CD4-positive, alpha-beta T cell treated with Interleukin-10 for 1 hour (primary cell): ENCODE results near the gene DRICH1.
"Not testable (repeated sequence)": the region's sequence is repeated elsewhere in the genome, so short reads cannot be mapped to it uniquely, and the experiment has no call there.

Experiments
- DNase-seq: peaks from one replicate; pipeline ENCODE4 v3.0.0-alpha.2; 2020

The DRICH1 gene

DNA sequence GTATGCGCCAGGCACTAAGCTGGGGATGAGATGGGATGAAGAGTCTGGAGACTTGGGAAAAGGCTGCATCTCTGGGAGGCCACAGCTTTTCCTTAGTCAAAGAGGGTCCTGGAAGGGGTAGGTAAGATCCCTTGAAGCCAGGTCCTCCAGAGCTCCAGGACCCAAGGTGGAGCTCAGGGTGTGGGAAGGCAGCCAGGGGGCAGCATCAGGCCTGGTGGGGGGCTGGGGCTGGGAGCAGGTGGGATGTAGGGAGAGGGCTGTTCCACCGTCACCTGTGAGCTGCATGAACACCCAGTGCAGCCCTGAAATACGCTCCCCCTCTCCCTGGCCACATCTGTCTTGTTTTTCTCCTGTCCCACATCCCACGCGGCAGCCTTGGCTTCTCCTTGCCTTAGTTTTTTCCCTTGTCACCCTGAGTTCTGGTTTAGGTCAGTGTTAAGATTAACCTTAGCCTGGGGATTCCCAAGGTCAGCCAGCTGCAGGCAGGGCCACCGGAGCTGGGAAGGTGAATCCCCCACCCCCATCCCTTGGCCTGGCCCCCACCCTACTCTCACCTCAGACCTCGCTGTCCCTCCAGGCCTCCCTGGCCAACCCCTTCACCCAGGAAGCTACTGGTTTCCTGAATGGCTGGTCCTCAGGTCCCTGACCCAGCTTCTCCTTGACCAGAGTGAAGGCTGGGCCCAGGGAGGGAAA lies 34.4 kb downstream of the DRICH1 start:
- DNase-seq, result not testable (repeated sequence)

DNA sequence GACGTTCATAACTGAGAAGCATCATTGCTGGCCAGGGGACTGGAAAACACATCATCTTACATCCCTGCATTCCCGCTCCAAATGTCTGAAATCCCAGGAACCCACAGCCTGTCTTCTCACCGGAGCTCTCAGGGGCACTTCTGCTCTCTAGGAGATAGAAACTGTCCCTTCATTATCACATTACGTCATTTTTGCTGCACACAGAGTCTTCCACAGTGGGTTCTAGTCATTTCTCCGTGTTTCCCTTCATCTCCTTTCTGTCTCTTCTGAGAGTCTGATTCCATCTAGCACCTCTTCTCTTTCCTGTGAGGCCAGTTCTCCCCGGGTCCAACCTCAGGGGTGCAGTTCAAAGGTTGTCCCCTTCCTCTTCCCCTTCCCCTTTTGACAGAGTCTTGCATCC lies 36.2 kb downstream of the DRICH1 start:
- DNase-seq, result not testable (repeated sequence)

DNA sequence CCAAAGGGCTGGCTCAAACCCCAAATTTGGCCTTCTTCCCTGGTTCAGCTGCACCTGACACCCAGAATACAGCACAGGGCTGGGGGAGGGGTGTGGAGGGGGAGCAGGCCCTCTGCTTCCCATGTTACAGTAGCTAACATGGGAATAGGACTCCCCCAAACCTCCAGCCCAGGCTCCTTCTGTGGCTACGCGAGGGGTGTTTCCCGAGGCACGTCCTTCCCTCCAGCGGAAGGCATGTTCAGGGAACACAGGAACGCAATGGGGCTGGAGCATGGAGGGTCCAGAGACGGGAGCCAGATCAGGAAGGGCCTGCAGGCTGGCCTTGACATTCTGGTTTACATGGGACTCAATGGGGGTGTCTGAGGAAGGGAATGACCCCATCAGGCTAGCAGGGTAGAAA lies 40.3 kb downstream of the DRICH1 start:
- no peak for DNase-seq

DNA sequence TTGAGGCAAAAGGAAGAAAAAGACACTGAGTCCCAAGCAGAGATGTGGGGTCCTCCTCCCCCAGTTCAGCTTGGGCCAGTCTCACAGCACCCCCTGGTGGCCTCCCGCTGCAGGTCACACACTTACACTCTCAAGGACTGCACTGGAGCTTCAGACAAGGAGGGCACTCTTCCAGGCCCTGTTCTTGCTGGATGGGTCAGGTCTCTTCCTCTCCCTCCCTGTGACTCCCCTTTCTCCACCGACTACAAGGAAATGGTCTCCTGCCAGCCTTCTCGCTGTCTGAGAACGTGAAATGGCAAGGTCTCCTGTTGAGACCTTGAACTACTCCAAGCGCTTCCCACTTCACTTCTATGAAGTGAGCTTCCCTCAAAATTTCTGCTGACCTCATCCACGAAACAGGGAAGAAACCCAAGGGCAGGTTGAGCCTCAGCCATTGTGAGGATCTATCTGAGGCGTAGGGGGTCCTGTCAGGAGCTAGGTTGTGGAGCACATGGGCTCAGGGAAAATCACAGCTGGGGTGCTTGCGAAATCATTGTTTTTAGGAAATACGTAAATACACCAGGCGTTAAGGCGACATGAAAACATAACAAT lies 40.8 kb downstream of the DRICH1 start:
- DNase-seq, result peak; percentile 49

DNA sequence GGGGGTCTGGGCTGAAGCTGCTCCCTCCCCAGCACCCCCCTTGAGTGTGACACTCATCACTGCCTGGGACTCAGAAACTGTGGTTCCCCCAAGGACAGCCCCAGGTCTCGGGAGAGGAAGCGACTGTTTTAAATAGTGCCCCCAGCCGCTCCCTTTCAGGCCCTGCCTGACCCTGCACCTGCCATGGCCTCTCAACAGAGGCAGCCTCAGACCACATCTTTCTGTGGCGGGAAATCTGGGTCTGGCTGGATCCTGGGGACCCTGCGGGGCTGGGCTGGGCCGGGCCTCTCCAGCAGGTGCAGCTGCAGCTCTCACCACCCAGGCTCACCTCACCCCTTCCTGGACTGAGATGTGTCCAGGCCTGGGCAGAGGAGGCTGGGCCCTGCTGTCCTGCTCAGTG lies 48.3 kb downstream of the DRICH1 start:
- no peak for DNase-seq

DNA sequence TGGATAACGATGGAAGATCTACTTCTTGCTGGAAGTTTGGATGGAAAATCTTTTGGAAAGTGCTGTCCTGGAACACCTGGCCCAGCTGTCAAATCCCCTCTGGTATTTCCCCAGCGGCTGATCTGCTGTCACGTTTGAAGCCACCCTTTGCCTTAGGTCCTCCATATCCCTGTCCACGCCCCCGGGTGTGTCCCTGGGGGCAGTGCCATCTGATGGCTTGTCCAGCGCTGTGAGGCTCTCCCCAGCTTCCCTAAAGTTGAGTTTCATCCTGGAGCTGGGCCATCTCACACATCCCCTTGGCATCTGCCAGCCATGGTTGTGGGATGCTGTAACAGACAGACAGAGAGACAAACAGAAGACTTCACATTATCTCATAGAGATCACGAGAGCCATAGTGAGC lies 49.0 kb downstream of the DRICH1 start:
- DNase-seq, result no peak

DNA sequence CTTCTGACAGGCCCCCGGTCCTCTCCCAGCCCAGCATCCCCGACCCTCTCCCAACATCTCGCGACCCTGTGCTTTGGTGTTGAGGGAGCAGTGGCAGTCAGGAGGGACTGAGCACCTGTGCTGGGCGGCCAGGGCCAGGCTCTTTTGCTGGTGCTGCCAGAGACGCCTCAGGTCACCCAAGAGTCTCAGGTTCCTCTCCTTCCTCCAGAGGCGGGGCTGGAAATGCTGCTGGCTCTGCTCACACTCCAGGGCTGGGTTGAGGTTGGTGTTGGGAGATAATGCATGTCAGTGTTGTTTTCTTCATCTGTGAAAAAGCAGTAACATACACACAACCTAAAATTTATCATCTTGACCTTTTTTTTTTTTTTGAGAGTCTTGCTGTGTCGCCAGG lies 50.9 kb downstream of the DRICH1 start:
- DNase-seq, result no peak

DNA sequence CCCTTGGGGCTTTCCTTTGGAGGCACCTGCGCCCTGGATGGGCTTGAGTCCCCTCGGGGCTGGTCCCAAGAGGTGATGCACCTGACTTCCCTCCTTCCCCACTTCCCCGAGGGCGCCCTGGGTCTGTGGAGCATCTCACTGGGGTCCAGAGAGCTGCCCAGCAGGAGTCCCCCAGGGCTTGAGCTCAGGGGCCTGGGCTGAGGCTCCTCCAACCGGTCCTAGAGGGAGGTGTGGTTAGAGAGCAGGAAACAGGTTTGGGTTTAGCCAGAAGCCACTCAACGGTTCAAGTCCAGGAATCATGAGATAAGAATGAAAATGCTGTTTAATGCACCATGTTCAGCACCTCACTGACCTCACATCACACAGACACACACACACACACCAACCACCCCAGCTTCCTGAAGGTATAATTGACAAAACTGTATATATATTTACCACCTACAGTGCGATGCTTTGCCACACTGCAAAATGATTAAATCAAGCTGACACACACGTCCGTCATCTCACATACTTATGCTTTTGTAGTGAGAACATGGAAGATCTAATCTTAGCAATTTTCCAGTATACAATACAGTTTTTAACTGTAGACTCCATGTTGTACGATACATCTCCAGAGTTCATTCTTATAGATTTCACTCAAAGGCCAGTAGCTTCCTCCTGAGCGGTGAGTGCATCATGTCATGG lies 51.4 kb downstream of the DRICH1 start:
- no peak for DNase-seq

DNA sequence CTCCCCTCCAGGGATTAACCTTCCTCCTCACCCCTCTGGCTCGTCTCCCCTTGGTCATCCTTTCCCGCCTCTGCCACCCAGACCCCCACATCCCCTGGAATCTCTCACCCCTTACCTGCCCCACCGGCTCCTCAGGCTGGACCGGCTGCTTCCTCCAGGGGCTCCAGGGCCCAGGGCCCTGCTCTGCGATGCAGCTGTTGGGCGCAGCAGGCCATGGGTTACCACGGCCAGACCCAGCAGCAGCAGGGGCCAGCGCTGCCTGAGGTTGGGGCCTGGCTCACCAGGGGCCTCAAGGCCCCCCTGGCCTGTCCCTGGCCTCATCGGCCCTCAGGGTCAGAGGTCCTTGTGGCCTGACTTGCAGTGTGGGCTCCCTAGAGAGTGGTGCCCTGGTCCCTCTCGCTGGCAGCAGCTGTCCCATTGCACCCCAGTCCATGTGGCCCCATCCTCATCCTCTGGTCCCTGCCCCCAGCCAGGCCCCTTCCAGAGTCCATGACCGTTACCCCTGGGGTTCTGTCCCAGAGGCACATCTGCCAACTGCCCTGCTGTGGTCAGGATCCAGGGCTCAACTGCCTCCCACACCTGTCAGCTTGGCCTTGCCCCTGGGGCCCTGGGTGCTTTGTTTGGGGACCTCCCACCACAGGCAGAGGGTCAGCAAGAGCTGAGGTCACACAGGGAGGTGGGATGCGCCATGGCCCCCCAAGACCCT lies 52.1 kb downstream of the DRICH1 start, which contains the start of gene IGLL1:
TSS of gene IGLL1 (minus strand) at position 421 of the 706 bp plus-strand sequence. CDS start at position 321, 100 bp downstream.
- no peak for DNase-seq

DNA sequence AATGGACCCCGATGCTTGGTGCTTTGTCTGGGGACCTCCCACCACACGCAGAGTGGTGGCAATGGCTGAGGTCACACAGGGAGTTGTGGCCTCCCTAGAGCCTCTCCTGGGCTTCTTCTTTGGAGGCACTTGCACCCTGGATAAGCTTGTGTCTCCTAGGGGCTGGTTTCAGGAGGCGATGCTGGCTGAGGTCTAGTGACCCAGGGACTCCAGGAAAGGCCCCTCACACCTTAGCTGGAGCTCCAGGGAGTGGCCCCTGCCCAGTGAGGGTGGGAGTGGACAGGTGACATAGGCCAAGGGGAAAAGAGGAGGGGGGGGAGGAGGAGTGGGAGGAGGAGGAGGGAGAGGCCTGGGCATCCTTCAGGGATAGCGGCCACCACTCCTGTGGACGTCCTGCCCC lies 52.8 kb downstream of the DRICH1 start:
- no peak for DNase-seq

DNA sequence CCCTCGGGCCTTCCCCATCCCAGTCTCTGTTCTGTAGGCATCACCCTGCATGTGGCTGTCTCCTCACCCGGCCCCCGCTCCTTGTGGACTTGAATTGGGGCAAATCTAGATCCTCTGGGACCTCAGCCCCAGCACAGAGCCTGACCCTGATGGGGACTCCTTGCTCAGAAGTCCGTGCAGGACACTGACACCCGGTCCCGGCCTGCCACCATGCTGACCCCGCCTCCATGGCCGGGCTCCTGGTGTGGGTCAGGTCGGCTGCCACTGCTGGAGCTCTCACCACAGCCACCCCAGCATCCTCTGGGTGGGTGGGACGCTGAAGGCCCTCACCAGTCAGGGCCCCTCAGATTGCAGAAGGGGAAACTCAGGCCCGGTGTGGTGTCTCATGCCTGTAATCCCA lies 53.8 kb downstream of the DRICH1 start:
- no peak for DNase-seq

DNA sequence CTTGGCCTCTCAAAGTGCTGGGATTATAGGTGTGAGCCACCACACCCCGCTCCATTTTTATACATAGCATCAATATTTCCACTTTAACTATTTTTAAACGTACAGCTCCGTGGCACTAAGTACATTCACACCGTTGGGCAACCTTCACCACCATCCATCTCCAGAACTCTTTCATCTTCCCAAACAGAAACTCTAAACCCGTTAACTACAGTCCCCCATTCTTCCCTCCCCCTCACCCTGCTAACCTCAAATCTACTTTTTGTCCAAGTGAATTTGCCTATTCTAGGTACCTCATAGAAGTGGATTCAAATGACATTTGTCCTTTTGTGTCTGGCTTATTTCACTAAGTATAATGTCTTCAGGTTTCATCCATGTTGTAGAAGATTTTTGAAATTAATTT lies 55.4 kb downstream of the DRICH1 start:
- no peak for DNase-seq

DNA sequence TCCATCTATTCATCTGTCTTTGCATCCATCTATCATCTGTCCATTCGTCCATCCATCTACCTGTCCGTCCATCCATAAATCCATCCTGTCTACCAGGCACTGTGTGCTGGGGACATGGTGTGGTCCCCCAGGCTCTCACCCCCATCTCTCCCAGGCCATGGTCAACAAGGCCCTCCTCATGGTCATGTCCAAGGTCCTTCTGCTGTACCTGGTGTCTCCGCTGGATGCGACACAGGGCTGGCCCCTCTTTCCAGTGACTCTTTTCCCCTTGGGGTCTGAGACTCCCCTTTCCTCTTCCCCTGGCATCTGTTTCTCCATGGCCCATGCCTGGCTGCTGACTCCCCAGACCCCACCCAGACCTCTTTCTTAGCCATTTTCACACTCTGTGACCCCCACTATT lies 56.5 kb downstream of the DRICH1 start:
- no peak for DNase-seq

DNA sequence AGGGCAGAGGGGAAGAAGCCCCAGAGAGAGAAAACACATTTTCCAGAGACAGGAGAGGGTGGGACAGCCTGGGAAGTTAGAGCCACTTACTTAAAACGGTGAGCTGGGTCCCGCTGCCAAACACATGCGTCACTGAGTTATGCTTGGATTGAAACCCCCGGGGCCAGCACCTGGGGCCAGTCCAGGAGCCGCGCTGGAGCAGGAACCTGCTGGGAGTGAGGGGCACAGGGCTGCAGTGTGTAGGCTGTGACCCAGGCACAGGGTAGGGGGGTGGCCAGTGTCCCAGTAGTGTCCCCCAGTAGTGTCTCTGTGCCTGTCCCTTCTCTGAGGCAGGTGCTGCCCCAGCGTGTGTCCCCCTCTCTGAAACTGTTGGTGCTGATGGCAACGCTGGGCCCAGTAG lies 57.2 kb downstream of the DRICH1 start:
- DNase-seq, result no peak

DNA sequence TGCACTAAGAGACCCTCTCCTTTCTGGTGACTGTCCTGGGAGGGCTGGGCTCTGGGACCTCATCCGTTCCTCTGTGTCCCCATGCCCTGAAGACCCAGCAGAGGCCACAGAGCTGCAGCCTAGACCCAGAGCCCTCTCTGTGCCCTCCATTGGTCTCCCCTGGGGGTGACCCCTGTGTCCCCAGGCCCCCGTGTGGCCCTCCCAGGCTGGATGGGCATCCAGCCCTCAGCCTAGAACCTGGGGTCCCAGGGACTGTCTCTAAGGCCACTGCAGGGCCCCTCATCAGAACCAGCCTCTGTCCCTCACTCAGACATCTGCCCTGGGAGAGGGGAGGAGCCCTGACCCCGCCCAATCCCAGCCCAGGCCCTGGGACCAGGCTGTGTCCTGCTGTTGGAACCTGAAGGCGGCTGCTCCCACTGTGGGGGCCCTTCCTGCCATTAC lies 57.7 kb downstream of the DRICH1 start:
- no peak for DNase-seq

DNA sequence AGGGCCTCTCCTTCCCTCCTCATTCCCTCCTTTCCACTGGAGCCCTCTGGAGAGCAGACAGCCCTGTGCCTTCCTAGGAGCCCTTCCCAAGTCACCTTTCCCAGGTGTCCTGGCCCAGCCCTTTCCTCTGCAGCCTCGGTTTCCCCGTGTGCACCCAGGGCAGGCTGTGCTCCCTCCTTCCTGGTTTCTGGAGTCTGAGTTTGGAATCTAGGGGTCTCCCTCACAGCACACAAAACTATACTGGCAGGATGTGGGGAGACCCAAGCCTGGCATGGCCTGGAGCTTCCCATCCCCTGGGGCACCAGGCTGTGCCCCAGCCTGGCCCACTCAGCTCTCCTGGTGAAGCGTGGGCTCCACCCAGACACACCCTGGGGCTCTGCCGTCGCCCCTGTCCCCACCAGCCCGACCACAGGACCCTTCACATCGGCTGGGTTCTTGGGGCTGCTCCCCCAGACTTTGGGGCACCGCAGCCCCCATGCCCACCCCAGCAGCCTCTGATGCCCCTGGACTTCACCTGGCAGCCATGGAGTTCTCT lies 58.4 kb downstream of the DRICH1 start:
- DNase-seq, result not testable (repeated sequence)

DNA sequence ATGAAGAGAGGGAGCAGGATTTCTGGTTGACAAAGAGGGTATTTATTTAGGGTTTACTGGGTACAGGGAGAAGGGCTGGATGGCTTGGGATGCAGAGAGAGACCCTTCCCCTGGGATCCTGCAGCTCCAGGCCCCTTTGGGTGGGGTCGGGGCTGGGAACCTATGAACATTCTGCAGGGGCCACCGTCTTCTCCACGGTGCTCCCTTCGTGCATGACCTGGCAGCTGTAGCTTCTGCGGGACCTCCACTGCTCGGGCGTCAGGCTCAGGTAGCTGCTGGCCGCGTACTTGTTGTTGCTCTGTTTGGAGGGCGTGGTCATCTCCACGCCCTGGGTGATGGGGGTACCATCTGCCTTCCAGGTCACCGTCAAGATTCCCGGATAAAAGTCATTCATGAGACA lies 59.0 kb downstream of the DRICH1 start:
- not testable (repeated sequence) for DNase-seq

DNA sequence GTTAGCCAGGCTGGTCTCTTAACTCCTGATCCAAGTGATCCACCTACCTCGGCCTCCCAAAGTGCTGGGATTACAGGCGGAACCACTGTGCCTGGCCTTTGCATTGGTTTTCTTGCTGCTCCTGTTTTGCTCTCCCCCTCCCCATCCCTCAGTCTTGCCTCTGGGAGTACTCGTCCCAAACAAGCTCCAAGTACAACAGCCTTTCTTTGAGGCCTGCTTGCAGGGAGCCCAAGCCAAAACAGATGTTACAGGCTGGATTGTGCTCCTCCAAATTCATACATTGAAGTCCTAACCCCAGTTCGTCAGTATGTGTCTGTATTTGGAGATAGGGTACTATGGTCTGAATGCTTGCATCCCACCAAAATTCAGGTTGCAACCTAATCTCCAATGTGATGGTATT lies 60.6 kb downstream of the DRICH1 start:
- DNase-seq, result no peak

DNA sequence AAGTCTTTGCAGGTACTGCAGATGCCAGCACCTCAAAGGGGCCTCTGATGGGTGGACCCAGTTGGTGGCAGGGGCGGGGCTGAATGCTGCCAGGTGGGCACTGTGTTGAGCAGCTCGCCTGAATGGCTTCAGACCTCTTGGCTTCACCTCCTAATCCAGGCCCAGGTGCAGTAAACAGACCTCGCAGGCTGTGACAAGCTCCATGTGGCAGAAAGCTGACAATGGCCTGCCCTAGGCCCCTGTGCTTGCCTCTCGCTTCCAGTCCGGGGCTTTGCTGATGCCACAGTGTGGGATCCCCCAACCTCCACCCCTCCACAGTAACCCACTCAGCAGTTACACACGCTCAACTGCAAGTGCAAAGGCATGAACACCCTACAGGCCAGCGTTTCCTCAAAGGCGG lies 61.4 kb downstream of the DRICH1 start:
- no peak for DNase-seq

DNA sequence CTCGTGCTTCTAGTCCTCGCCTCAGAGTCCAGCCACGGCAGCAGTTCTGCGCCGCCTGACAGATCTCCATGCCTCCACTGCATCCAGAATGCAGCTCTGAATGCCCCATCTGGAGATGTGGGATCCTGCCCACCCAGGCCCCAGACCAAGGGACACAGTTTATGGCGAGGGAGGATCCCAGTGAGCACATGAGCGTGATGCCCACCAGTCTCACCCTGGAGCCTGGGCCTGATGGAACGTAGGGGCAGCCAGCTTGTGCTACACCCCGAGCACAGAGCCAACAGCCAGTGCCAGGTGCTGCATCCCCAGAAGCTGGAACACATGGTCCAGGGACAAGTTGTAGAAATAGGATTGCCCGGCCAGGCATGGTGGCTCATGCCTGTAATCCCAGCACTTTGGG lies 62.4 kb downstream of the DRICH1 start:
- DNase-seq, result no peak

DNA sequence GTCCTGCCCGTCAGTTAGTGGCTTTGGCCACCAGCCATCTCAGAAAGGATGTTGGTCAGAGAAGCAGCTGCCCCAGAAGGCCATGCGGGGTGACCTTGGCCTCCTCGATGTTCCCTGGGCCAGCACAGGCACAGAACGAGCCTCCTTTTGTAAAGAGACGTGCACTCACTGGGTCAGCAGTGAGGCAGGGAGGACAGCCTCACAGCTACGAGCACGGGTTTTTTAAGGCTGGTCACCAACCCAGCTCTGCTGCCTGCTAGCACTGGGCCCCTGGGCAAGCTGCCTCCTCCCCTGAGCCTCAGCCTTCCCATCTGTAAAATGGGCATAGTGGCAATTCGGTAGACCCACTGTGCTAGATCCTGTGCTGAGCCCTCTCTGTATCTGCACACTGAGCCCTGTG lies 62.8 kb downstream of the DRICH1 start:
- DNase-seq, result no peak

DNA sequence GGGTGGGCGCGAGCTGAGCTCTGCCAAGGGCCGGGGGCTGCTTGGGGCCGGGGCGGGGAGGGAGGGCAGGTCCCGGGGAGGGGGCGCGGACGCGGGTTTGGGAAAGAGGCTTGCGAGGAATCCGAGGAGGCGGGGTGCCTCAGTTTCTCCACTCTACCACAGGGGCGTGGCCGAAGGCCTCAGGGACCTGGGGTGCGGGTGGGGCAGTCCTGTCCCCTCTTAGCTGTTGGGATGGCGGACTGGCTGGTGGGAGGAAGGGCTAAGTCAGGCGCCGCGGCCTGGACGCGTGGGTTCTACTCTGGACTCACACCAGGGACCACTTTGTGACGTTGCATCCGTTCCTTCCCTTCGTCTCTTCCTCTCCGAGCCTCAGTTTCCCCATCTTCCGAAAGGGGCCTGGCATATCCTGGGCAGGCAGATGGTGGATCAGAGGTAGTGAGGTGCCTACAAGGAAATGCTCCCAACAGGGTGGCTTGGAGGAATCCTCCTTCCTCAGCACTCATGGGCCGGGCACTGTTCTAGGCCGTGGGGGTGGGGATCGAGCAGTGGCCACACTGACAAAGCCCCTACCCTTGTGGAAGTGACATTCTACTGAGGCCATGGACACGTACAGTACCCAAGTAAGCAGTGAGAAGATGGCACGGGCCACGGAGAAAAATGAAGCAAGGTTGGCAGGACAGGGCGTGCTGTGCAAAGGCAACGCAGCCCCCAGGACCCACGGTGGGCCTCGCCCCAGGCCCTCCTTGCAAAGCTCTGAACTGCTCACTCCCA lies 65.2 kb downstream of the DRICH1 start:
- no peak for DNase-seq
